Keratinocyte (primary cell): Measurements from ENCODE around the gene SYT2. TPM values are rescaled to one million over a fixed set of nuclear protein-coding genes. Genes with fewer than 3 reads are reported as not detected.

ENCODE experiments used
- DNase-seq: peaks from one replicate; pipeline ENCODE4 v3.0.0-alpha.2; 2011; ENCODE audit warnings: low read depth, missing footprints, low spot score
- FAIRE-seq: peaks from 2 replicates; lab custom pipeline; 2011; peaks lifted over from hg19 to GRCh38; lab: Jason Lieb, UNC
- H2AFZ ChIP-seq: 2 replicates; pipeline ENCODE4 v1.6.0; 2012; ENCODE audit warnings: low read length, control low read depth, inconsistent platforms; ENCODE audit not compliant: control insufficient read depth
- H3K27ac ChIP-seq: 2 replicates; pipeline ENCODE4 v1.5.1; 2011; ENCODE audit warnings: low read length; ENCODE audit not compliant: control insufficient read depth, insufficient read depth
- H3K27me3 ChIP-seq: 3 replicates; pipeline ENCODE4 v1.6.0; 2011; ENCODE audit warnings: low read length; ENCODE audit not compliant: control insufficient read depth, insufficient read depth; ENCODE audit errors: extremely low read depth
- H3K36me3 ChIP-seq, 2 experiments: 2 replicates in 1 of 2; 3 replicates in 1 of 2; pipeline ENCODE4 v1.5.1; 2011; ENCODE audit warnings: low read length in 2 of 2, mild to moderate bottlenecking in 1 of 2; ENCODE audit not compliant: control insufficient read depth in 2 of 2, insufficient read depth in 2 of 2; ENCODE audit errors: extremely low read depth in 1 of 2
- H3K4me1 ChIP-seq: 3 replicates; pipeline ENCODE4 v1.5.1; 2011; ENCODE audit warnings: low read length; ENCODE audit not compliant: control insufficient read depth, insufficient read depth; ENCODE audit errors: extremely low read depth
- H3K4me2 ChIP-seq: 3 replicates; pipeline ENCODE4 v1.6.0; 2011; ENCODE audit warnings: low read depth, low read length; ENCODE audit not compliant: control insufficient read depth, insufficient read depth; ENCODE audit errors: extremely low read depth
- H3K4me3 ChIP-seq, 3 experiments: fragments of 200-600 bp in 1 of 3; sonication (generic) in 1 of 3; 2 replicates in 2 of 3; 3 replicates in 1 of 3; pipeline ENCODE4 v1.5.1; 2011 to 2016; ENCODE audit warnings: low read length in 3 of 3, mild to moderate bottlenecking in 3 of 3, control low read depth in 2 of 3, inconsistent platforms in 1 of 3, low read depth in 1 of 3, mixed read lengths in 1 of 3, mixed run types in 1 of 3, moderate library complexity in 1 of 3; ENCODE audit not compliant: control insufficient read depth in 2 of 3, insufficient read depth in 2 of 3; ENCODE audit errors: extremely low read depth in 1 of 3
- H3K79me2 ChIP-seq: 2 replicates; pipeline ENCODE4 v1.6.0; 2012; ENCODE audit warnings: low read length; ENCODE audit not compliant: control insufficient read depth, insufficient read depth
- H3K9ac ChIP-seq: 3 replicates; pipeline ENCODE4 v1.6.0; 2011; ENCODE audit warnings: low read length; ENCODE audit not compliant: control insufficient read depth, insufficient read depth; ENCODE audit errors: extremely low read depth
- H3K9me1 ChIP-seq: 3 replicates; pipeline ENCODE4 v1.6.0; 2011; ENCODE audit warnings: low read length; ENCODE audit not compliant: control insufficient read depth, insufficient read depth; ENCODE audit errors: extremely low read depth
- H3K9me3 ChIP-seq: 2 replicates; pipeline ENCODE4 v1.5.1; 2012; ENCODE audit warnings: low read depth, low read length; ENCODE audit not compliant: control insufficient read depth
- H4K20me1 ChIP-seq: 3 replicates; pipeline ENCODE4 v1.6.0; 2011; ENCODE audit warnings: low read length; ENCODE audit not compliant: control insufficient read depth, insufficient read depth; ENCODE audit errors: extremely low read depth
- EZH2 ChIP-seq: IDR thresholded peaks from one replicate; pipeline ENCODE4 v1.6.1; 2012; ENCODE audit warnings: inconsistent platforms, mild to moderate bottlenecking, low read length, moderate library complexity
- dilution Hi-C: fragments of 300-500 bp; cut with MboI; formaldehyde crosslinking; loops from one replicate; pipeline ENCODE4 v1.7.0; 2020; ENCODE audit warnings: low sequenced_read_pairs; ENCODE audit not compliant: extremely low pct_ligation_motif_present
- polyA plus RNA-seq, 5 experiments: library from polyadenylated mRNA; depleted of rRNA in 3 of 5; stranded (reverse) in 3 of 5; stranded (forward) in 1 of 5; unstranded in 1 of 5; fragments of >200 nt; gene quantifications; 1 replicate in 1 of 5; 2 replicates in 3 of 5; 3 replicates in 1 of 5; pipeline versions ENCODE4 v1.2.1 to v1.2.3, GENCODE V29; 2011 to 2012; ENCODE audit warnings: missing spikeins in 2 of 5, low read depth in 1 of 5, low replicate concordance in 1 of 5
- TF ChIP-seq, protein P1 (sequence below), 3 experiments: IDR thresholded peaks in 1 of 3; conservative IDR thresholded peaks in 1 of 3; optimal IDR thresholded peaks in 1 of 3; 2 replicates in 2 of 3; 3 replicates in 1 of 3; pipeline versions ENCODE3 to v1.5.1; 2011; ENCODE audit warnings: low read length in 3 of 3, mild to moderate bottlenecking in 3 of 3, moderate library complexity in 2 of 3, control low read depth in 1 of 3, inconsistent platforms in 1 of 3; ENCODE audit not compliant: insufficient read depth in 2 of 3; ENCODE audit errors: extremely low read depth in 1 of 3

SYT2 gene
- polyA plus RNA-seq, 1 donor (not counting 4 experiments of a cell fraction or from before 2014, with no cell fraction given) = not detected

GRCh38 chr1:202658251-202658759, 51.9 kb downstream of the SYT2 start:
- no peaks in the 10 kb centered on the region for H3K4me1 ChIP-seq
- dilution Hi-C loops = no loop called here
- no peaks in the 10 kb centered on the region for H3K9me1 ChIP-seq
- no peak overlapping the region for H3K27ac ChIP-seq
- H4K20me1 ChIP-seq = no peaks in the 10 kb centered on the region
- peaks cover 22% of the 10 kb centered on the region for H3K27me3 ChIP-seq
- H3K36me3 ChIP-seq = no peaks in the 10 kb centered on the region
- FAIRE-seq (no peak), DNase-seq (no peak)
- no peaks in the 10 kb centered on the region for H3K9me3 ChIP-seq
- H2AFZ ChIP-seq = no peak overlapping the region
- TF ChIP-seq, protein P1, sequence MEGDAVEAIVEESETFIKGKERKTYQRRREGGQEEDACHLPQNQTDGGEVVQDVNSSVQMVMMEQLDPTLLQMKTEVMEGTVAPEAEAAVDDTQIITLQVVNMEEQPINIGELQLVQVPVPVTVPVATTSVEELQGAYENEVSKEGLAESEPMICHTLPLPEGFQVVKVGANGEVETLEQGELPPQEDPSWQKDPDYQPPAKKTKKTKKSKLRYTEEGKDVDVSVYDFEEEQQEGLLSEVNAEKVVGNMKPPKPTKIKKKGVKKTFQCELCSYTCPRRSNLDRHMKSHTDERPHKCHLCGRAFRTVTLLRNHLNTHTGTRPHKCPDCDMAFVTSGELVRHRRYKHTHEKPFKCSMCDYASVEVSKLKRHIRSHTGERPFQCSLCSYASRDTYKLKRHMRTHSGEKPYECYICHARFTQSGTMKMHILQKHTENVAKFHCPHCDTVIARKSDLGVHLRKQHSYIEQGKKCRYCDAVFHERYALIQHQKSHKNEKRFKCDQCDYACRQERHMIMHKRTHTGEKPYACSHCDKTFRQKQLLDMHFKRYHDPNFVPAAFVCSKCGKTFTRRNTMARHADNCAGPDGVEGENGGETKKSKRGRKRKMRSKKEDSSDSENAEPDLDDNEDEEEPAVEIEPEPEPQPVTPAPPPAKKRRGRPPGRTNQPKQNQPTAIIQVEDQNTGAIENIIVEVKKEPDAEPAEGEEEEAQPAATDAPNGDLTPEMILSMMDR (optimal IDR thresholded peaks at IDR 0.05 in 1 of 3, IDR thresholded peaks at IDR 0.05 in 1 of 3, conservative IDR thresholded peaks at IDR 0.05 in 1 of 3; ENCODE audit: extremely low read depth in 1 of 3, insufficient read depth in 2 of 3, low read length in 3 of 3) = no peak
- no peak for TF ChIP-seq EZH2
- H3K79me2 ChIP-seq = no peaks in the 10 kb centered on the region
- H3K4me2 ChIP-seq = no peak overlapping the region
- H3K9ac ChIP-seq = no peak overlapping the region
- H3K4me3 ChIP-seq = no peak overlapping the region

DNA sequence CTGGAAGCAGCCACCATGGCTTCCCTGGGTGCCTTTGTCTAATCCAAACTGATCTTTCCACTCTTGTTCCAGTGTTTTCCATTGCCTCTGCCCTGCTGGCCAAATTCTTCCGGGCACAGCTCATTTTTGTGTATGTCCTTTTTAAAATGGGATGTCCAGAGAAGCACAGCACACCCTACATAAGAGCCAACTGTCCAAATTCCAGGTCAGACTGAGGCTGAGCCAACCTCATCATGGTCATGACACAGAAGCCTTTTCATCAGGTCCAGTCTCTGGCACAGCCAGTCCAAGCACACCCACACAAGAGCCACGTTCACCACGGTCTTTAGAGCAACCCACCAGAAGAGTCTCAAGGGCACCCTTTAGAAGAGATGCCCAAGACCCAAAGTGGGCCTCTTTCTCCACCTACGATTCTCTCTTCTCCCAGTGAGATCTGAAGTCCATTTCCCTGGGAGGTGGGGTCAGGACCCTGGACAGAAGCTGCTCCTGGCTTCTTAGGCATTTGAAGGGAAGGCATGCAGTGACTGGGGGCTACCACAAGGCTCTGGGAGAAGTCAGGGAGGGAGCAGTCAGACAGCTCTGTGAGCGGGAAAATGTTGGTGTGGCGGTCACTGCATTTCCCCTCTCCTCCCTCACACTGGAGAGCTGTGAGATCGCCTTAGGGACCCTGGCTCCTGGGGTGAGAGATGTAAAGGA, 53.2 kb downstream of the SYT2 start:
- Histone ChIP-seq H3K9me1 (no peaks in the 10 kb centered on the region), H3K79me2 (no peaks in the 10 kb centered on the region), H4K20me1 (no peaks in the 10 kb centered on the region), H2AFZ (no peak overlapping the region), H3K9ac (no peak overlapping the region), H3K4me3 (no peak overlapping the region), H3K9me3 (no peaks in the 10 kb centered on the region), H3K27ac (no peak overlapping the region), H3K4me1 (no peaks in the 10 kb centered on the region), H3K36me3 (no peaks in the 10 kb centered on the region), H3K27me3 (peaks cover 22% of the 10 kb centered on the region), H3K4me2 (no peak overlapping the region)
- dilution Hi-C loops = no loop called here
- peak; percentile 4 for DNase-seq
- FAIRE-seq = no peak
- TF ChIP-seq EZH2 = no peak
- TF ChIP-seq, protein P1 (optimal IDR thresholded peaks at IDR 0.05 in 1 of 3, IDR thresholded peaks at IDR 0.05 in 1 of 3, conservative IDR thresholded peaks at IDR 0.05 in 1 of 3; ENCODE audit: extremely low read depth in 1 of 3, insufficient read depth in 2 of 3, low read length in 3 of 3) = peak in 2 of 3 experiments; percentile 9 to 24
